H1 (cell line): ENCODE results near the gene C3orf18. TPM values are rescaled to one million over a fixed set of nuclear protein-coding genes. Genes with fewer than 3 reads are reported as not detected.

Experiments used
- CTCF ChIA-PET: fragments of 300-600 bp; sonication (Branson Sonifier 250); formaldehyde crosslinking; loops from one replicate; lab custom pipeline; 2021; ENCODE audit not compliant: partially characterized antibody; lab: Charles Lee
- POLR2A ChIA-PET: fragments of 300-600 bp; sonication (Branson Sonifier 250); formaldehyde crosslinking; loops from one replicate; lab custom pipeline; 2021; ENCODE audit warnings: inconsistent platforms; ENCODE audit not compliant: partially characterized antibody; lab: Charles Lee
- DNase-seq, 2 experiments: peaks; one replicate each; pipeline versions ENCODE4 v3.0.0 to v3.0.0-alpha.2; 2010 to 2022; ENCODE audit warnings: low spot score in 2 of 2, low read depth in 1 of 2, mixed read lengths in 1 of 2
- FAIRE-seq: peaks from 2 replicates; lab custom pipeline; 2011; peaks lifted over from hg19 to GRCh38; lab: Jason Lieb, UNC
- H2AFZ ChIP-seq: 2 replicates; pipeline ENCODE4 v1.8.1; 2012; ENCODE audit warnings: low read length, inconsistent platforms
- H2AK5ac ChIP-seq: 2 replicates; pipeline ENCODE4 v1.6.1; 2013; ENCODE audit warnings: low read depth, low read length
- H2BK120ac ChIP-seq: replicated peaks from 2 replicates; pipeline ENCODE3; 2013; ENCODE audit warnings: low read depth, low read length, inconsistent platforms
- H2BK12ac ChIP-seq: 2 replicates; pipeline ENCODE4 v1.6.1; 2013; ENCODE audit warnings: low read depth, low read length
- H2BK15ac ChIP-seq: 2 replicates; pipeline ENCODE4 v1.6.1; 2013; ENCODE audit warnings: low read length
- H2BK20ac ChIP-seq: 2 replicates; pipeline ENCODE4 v1.6.1; 2013; ENCODE audit warnings: low read length
- H2BK5ac ChIP-seq: 2 replicates; pipeline ENCODE4 v1.6.1; 2013; ENCODE audit warnings: low read depth, low read length
- H3K14ac ChIP-seq: 2 replicates; pipeline ENCODE4 v1.6.1; 2013; ENCODE audit warnings: inconsistent platforms; ENCODE audit not compliant: insufficient read length
- H3K18ac ChIP-seq: 2 replicates; pipeline ENCODE4 v1.6.1; 2013; ENCODE audit warnings: low read length; ENCODE audit errors: extremely low read depth
- H3K23ac ChIP-seq: 2 replicates; pipeline ENCODE4 v1.6.1; 2013; ENCODE audit warnings: inconsistent platforms; ENCODE audit not compliant: insufficient read length
- H3K23me2 ChIP-seq: 2 replicates; pipeline ENCODE4 v1.6.1; 2013; ENCODE audit warnings: low read depth, low read length
- H3K27ac ChIP-seq: 2 replicates; pipeline ENCODE4 v1.6.1; 2011; ENCODE audit warnings: low read depth, low read length, inconsistent platforms
- H3K27me3 ChIP-seq, 4 experiments: replicated peaks in 1 of 4; 1 replicate in 1 of 4; 2 replicates in 3 of 4; pipeline versions ENCODE4 v1.6.1 to v1.8.1; 2011 to 2013; ENCODE audit warnings: low read length in 3 of 4, mild to moderate bottlenecking in 3 of 4, inconsistent platforms in 2 of 4, mixed read lengths in 2 of 4, moderate library complexity in 1 of 4; ENCODE audit not compliant: control insufficient read depth in 3 of 4, insufficient read depth in 3 of 4; ENCODE audit errors: extremely low read depth in 1 of 4
- H3K36me3 ChIP-seq, 4 experiments: 2 replicates each; pipeline versions ENCODE4 v1.6.1 to v1.8.1; 2011 to 2013; ENCODE audit warnings: mild to moderate bottlenecking in 4 of 4, low read length in 3 of 4, moderate library complexity in 2 of 4, control low read depth in 1 of 4, inconsistent platforms in 1 of 4; ENCODE audit not compliant: insufficient read depth in 4 of 4, control insufficient read depth in 2 of 4
- H3K4ac ChIP-seq: replicated peaks from 2 replicates; pipeline ENCODE3; 2013; ENCODE audit warnings: low read length, low read depth, mixed read lengths, inconsistent platforms; ENCODE audit not compliant: insufficient read length
- H3K4me1 ChIP-seq, 4 experiments: replicated peaks in 1 of 4; 1 replicate in 1 of 4; 2 replicates in 3 of 4; pipeline versions ENCODE4 v1.6.1 to v1.8.1; 2011 to 2013; ENCODE audit warnings: low read length in 3 of 4, inconsistent platforms in 2 of 4, mixed read lengths in 1 of 4; ENCODE audit not compliant: insufficient read depth in 4 of 4, control insufficient read depth in 3 of 4
- H3K4me2 ChIP-seq, 2 experiments: 2 replicates each; pipeline versions ENCODE4 v1.6.1 to v1.8.1; 2011 to 2013; ENCODE audit warnings: low read depth in 2 of 2, low read length in 2 of 2, control low read depth in 1 of 2, inconsistent platforms in 1 of 2, mild to moderate bottlenecking in 1 of 2; ENCODE audit not compliant: insufficient read depth in 1 of 2
- H3K4me3 ChIP-seq, 4 experiments: fragments of 200-600, 300-600 bp in 1 of 4; sonication (generic), shearing (Covaris generic), sonication (Bioruptor Twin) in 1 of 4; 2 replicates each; pipeline versions ENCODE4 v1.5.1 to v1.8.1; 2011 to 2016; ENCODE audit warnings: low read length in 4 of 4, low read depth in 3 of 4, control low read depth in 2 of 4, inconsistent platforms in 2 of 4, mild to moderate bottlenecking in 2 of 4, mixed read lengths in 1 of 4, moderate library complexity in 1 of 4; ENCODE audit not compliant: insufficient read depth in 2 of 4; ENCODE audit errors: extremely low read depth in 1 of 4
- H3K56ac ChIP-seq: replicated peaks from 2 replicates; pipeline ENCODE3; 2013; ENCODE audit warnings: low read depth, mild to moderate bottlenecking, mixed read lengths, low read length, inconsistent platforms; ENCODE audit not compliant: insufficient read length
- H3K79me1 ChIP-seq: 2 replicates; pipeline ENCODE4 v1.6.1; 2013; ENCODE audit warnings: low read depth, low read length, control low read depth
- H3K79me2 ChIP-seq, 2 experiments: 2 replicates each; pipeline versions ENCODE4 v1.6.1 to v1.8.1; 2012 to 2013; ENCODE audit warnings: low read length in 2 of 2, mild to moderate bottlenecking in 2 of 2, inconsistent platforms in 1 of 2; ENCODE audit not compliant: insufficient read depth in 2 of 2, control insufficient read depth in 1 of 2
- H3K9ac ChIP-seq, 4 experiments: replicated peaks in 1 of 4; 1 replicate in 1 of 4; 2 replicates in 3 of 4; pipeline versions ENCODE4 v1.6.1 to v1.8.1; 2011 to 2013; ENCODE audit warnings: low read depth in 3 of 4, low read length in 3 of 4, control low read depth in 2 of 4, mild to moderate bottlenecking in 2 of 4, moderate library complexity in 2 of 4, inconsistent platforms in 1 of 4; ENCODE audit errors: extremely low read depth in 1 of 4
- H3K9me3 ChIP-seq, 2 experiments: 2 replicates each; pipeline versions ENCODE4 v1.6.1 to v1.8.1; 2012 to 2013; ENCODE audit warnings: mild to moderate bottlenecking in 2 of 2, moderate library complexity in 2 of 2, control low read depth in 1 of 2, inconsistent platforms in 1 of 2, low read depth in 1 of 2, low read length in 1 of 2, mixed read lengths in 1 of 2; ENCODE audit not compliant: insufficient read depth in 2 of 2
- H4K20me1 ChIP-seq, 2 experiments: replicated peaks in 1 of 2; 2 replicates each; pipeline versions ENCODE3 to v1.8.1; 2011 to 2013; ENCODE audit warnings: inconsistent platforms in 2 of 2, low read length in 2 of 2, mild to moderate bottlenecking in 1 of 2; ENCODE audit not compliant: insufficient read depth in 2 of 2, control insufficient read depth in 1 of 2
- H4K5ac ChIP-seq: 2 replicates; pipeline ENCODE4 v1.6.1; 2013; ENCODE audit warnings: low read length, low read depth, mixed read lengths, inconsistent platforms; ENCODE audit not compliant: insufficient read length
- H4K8ac ChIP-seq: 2 replicates; pipeline ENCODE4 v1.8.0; 2013; ENCODE audit warnings: mild to moderate bottlenecking, moderate library complexity, low read length, inconsistent platforms; ENCODE audit not compliant: insufficient read depth; ENCODE audit errors: extremely low read depth
- H4K91ac ChIP-seq: replicated peaks from 2 replicates; pipeline ENCODE3; 2013; ENCODE audit warnings: low read length, mixed read lengths, inconsistent platforms; ENCODE audit not compliant: insufficient read length
- WGBS, 2 experiments: shearing (Covaris generic) in 1 of 2; methylation state at CpG; one replicate each; pipeline versions ENCODE4 v1.1.6 to v1.1.7; 2013 to 2015; ENCODE audit warnings: low lambda C conversion rate in 2 of 2, mixed read lengths in 2 of 2, inconsistent platforms in 1 of 2, low coverage in 1 of 2, missing lambda C conversion rate in 1 of 2; ENCODE audit not compliant: insufficient replicate concordance in 2 of 2, insufficient coverage in 1 of 2, insufficient read length in 1 of 2; ENCODE audit errors: extremely low coverage in 1 of 2, missing lambda C conversion rate in 1 of 2; 5-methylcytosine and 5-hydroxymethylcytosine counted together
- polyA plus RNA-seq, 7 experiments: library from polyadenylated mRNA; depleted of rRNA in 3 of 7; stranded (reverse) in 5 of 7; unstranded in 2 of 7; fragments of >200 nt in 5 of 7; fragments of 200-250 nt in 2 of 7; gene quantifications; 1 replicate in 5 of 7; 2 replicates in 1 of 7; 4 replicates in 1 of 7; pipeline versions ENCODE4 v1.2.1 to v1.2.3, GENCODE V29; 2011 to 2013; ENCODE audit warnings: missing spikeins in 2 of 7, mixed read lengths in 2 of 7
- total RNA-seq: library from RNA; stranded (reverse); fragmentation: NEBNext Ultra II Directional; extraction: Animal tissue kit (Norgen Biotek cat#: 25700); gene quantifications from 2 replicates; pipeline ENCODE4 v1.2.1, GENCODE V29; 2021

Gene C3orf18
- total and polyA plus RNA-seq, 2 of the 8 experiments (the other 6 are each of a cell fraction or from before 2014, with no cell fraction given): 7.5 to 15.0 TPM

- Histone ChIP-seq H2AK5ac (no peak overlapping the region), H3K79me1 (no peaks in the 10 kb centered on the region), H3K79me2 (no peaks in the 10 kb centered on the region), H2BK12ac (0 out of 2 replicates have a peak overlapping the region, but pooled peaks have one; percentile 10), H3K18ac (no peak overlapping the region; the same call in 1 of the 2 replicates), H3K4me3 (no peak overlapping the region), H3K9me3 (no peaks in the 10 kb centered on the region), H3K4me2 (no peak overlapping the region), H3K27ac (no peak overlapping the region), H3K27me3 (peaks cover 0 to 9% (median 5%) of the 10 kb centered on the region in 4 experiments; a peak in 5 of 7 replicates), H2AFZ (no peak overlapping the region), H2BK120ac (no peak overlapping the region), H3K23me2 (peaks cover 1% of the 10 kb centered on the region; the same call in 1 of the 2 replicates), H4K20me1 (no peaks in the 10 kb centered on the region), H3K9ac (no peak overlapping the region), H4K5ac (no peak overlapping the region), H2BK15ac (no peak overlapping the region), H4K91ac (no peak overlapping the region), H3K14ac (no peak overlapping the region), H4K8ac (no peak overlapping the region), H3K36me3 (no peaks in the 10 kb centered on the region), H2BK20ac (no peak overlapping the region), H3K4ac (no peak overlapping the region), H3K56ac (no peak overlapping the region), H2BK5ac (no peak overlapping the region), H3K23ac (no peak overlapping the region), H3K4me1 (peaks cover 3 to 37% (median 21%) of the 10 kb centered on the region in 4 experiments)
- FAIRE-seq (peak; percentile 68), DNase-seq (peak in 1 of 2 experiments; percentile 87)
- 62% methylated on average over 6 of the region's 6 CpGs; no CpG with 5 or more reads in 1 of the 2 experiments for WGBS, 2 experiments
- ChIA-PET POLR2A (interaction anchor here (1.0 kb wide), 1 partner anchor 130 kb away, joined by 3 read pairs; no protein-coding TSS in a partner anchor), CTCF (interaction anchor here (0.9 to 9.1 kb wide), 6 partner anchors 9 to 145 kb away, joined by 3 to 129 read pairs (median 4); no protein-coding TSS in a partner anchor)
These were observed 41.6 kb downstream of the C3orf18 start for GRCh38 chr3:50525987-50526386.
